HCEC 1CT (cell line): ENCODE results near the gene CEP97.

Source experiments
- DNase-seq: peaks from one replicate; pipeline ENCODE4 v3.0.0-alpha.2; 2017

Gene CEP97

GRCh38 chr3:101817992-101818391 lies 93.6 kb downstream of the CEP97 start:
- no peak for DNase-seq

DNA sequence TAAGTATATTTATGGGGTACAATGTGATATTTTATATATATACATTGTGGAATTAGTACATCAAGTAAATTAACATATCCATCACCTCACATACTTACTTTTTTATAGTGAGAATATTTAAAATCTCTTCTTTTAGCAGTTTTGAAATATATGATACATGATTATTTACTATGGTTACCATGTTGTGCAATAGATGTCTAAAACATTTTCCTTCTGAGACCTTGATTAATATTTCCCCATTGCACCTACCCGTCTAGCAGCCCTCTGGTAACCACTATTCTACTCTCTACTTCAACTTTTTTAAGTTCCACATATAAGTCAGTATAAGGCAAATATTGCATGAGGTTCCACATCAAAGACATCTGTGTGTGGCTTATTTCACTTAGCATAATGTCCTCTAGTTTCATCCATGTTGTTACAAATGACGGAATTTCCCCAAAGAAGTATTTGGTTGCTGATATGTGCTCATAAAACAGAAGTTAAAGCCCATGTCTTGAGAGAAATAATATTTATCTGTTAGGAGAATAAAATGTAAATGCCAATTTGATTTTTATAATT lies 95.3 kb downstream of the CEP97 start:
- no peak for DNase-seq
